Spleen (tissue), 7 donors: ENCODE results near the gene SETD1A.

Experiments used
- CTCF ChIP-seq, 11 experiments: fragments of 200-600 bp in 7 of 11; fragments of 450-650 bp in 4 of 11; sonication (generic) in 4 of 11; IDR thresholded peaks in 8 of 11; conservative IDR thresholded peaks in 3 of 11; 1 replicate in 7 of 11; 2 replicates in 4 of 11; pipeline versions ENCODE4 v1.4.0 to v1.8.0; 2016 to 2021; ENCODE audit warnings: antibody characterized with exemption in 11 of 11, inconsistent platforms in 4 of 11, mild to moderate bottlenecking in 1 of 11
- POLR2A ChIP-seq, 3 donors: fragments of 450-650 bp; IDR thresholded peaks; one replicate each; pipeline ENCODE4 v1.5.1; 2017; ENCODE audit warnings: antibody characterized with exemption in 3 of 3, mild to moderate bottlenecking in 1 of 3
- donor health status: DM: no; HTN: no; CAD: no; lungs with moderate emphysema.
- donor health status: DM: no; HTN: no; CAD: no.
- donor health status: DM: no; HTN: no; CAD: no.

- TF ChIP-seq CTCF (IDR thresholded peaks at IDR 0.05 in 8 of 11, conservative IDR thresholded peaks at IDR 0.05 in 3 of 11): no peak
- TF ChIP-seq POLR2A (IDR thresholded peaks at IDR 0.05): no peak
These were observed 44.1 kb downstream of the SETD1A start for GRCh38 chr16:31001507-31002249.
